Fibroblast of skin of right quadriceps (primary cell): ENCODE measurements around the gene CCDC185.
"Not testable (repeated sequence)": the region's sequence is repeated elsewhere in the genome, so short reads cannot be mapped to it uniquely, and the experiment has no call there.

ENCODE experiments used
- DNase-seq: peaks from one replicate; pipeline ENCODE4 v3.0.0-alpha.2; 2013

Gene CCDC185

DNA sequence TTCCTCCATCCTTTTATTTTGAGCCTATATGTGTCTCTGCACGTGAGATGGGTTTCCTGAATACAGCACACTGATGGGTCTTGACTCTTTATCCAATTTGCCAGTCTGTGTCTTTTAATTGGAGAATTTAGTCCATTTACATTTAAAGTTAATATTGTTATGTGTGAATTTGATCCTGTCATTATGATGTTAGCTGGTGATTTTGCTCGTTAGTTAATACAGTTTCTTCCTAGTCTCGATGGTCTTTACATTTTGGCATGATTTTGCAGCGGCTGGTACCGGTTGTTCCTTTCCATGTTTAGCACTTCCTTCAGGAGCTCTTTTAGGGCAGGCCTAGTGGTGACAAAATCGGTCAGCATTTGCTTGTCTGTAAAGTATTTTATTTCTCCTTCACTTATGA, 6.2 kb downstream of the CCDC185 start:
- DNase-seq = not testable (repeated sequence)

DNA sequence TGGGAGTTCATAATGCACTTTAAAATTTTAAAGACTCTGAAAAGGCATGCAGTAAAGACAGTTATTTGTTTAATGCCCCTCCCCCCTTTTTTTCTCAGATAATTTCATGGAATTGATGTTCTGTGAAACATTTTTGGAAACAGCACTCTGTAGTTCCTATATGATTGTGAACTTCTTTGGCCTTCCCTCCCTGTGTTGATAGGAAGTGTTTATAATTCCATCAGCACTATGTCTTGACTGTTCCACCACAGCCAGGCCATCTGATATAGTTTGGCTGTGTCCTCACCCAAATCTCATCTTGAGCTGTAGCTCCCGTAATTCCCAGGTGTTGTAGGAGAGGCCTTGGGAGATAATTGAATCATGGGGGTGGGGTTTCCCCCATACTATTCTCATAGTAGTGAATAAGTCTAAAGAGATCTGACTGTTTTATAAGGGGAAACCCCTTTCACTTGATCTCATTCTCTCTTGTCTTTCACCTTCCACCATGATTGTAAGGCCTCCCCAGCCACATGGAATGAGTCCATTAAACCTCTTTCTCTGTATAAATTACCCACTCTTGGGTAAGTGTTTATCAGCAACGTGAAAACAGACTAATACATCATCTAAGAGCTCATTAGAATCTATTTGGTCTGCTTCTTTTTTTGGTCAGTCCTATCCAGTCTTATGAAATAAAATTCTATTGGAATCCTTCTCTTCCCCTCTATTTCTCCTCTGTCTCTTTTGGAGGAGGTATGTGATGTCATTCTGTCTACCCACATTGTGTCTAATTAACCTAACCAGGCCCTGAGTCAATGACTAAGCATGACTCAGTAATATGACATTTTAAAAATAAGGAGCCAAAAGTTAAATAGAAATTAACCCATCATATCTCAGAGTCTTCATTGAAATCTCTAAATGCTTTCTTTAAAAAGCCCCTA, 8.9 kb downstream of the CCDC185 start:
- peak; percentile 83 for DNase-seq

DNA sequence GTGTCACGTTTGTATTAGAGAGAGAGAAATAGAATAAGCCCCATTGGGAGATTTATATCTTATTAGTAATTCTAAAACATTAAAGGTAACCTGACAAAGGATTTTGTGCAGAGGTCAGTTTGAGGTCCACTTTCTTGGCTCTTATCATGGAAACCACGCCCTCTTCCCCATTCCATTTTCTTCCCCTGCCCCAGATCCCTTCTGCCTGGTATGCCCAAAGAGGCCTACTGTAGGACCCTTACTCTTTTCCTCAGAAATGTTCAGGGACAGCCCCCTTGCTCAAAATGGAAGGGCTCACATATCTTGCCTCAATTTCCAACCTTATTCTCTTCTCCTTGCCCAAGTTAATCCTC, 9.6 kb downstream of the CCDC185 start:
- DNase-seq = no peak

DNA sequence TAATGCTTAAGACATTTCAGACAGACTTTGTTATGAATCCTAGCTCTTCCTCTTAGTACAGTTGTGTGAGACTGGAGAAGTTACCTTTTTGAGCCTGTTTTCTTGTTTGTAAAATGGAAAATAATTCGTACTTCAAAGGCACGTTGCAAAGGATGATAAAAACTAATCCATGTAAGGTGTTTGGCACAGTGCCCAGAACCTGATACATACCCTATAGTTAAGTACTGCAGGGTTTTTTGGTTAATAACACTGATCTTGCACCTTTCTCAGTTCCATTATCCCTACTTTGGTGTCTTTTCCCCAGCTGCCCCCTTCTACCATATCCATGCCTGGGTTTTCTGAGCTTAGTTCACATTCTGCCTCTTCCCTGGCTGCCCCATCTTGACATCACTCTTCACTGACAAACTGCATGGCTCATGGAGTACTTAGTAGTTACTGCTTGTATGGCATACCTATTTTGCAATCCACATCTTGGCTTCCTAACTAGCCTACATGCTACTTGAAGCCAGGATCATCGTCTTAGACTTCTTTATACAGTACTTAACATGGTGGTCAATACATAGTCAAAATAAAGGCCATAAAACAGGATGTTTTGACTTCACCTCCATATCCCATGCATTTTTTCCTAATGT, 10.1 kb downstream of the CCDC185 start:
- DNase-seq = peak; percentile 22

DNA sequence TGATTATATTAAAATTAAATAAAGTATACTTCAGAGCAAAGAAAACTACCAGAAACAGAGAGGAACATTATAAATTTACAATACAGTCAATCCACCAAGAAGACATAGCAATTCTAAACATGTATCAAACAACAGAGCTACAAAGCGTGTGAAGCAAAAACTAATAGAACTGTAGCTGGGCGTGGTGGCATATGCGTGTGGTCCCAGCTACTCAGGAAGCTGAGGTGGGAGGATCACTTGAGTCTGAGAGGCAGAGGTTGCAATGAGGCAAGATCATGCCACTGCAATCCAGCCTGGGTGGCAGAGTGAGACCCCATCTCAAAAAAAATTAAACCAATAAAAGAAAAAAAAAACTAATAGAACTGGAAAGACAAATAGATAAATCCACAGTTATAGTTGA, 12.3 kb downstream of the CCDC185 start:
- no peak for DNase-seq

GRCh38 chr1:223410036-223410435, 16.8 kb downstream of the CCDC185 start:
- DNase-seq = no peak

DNA sequence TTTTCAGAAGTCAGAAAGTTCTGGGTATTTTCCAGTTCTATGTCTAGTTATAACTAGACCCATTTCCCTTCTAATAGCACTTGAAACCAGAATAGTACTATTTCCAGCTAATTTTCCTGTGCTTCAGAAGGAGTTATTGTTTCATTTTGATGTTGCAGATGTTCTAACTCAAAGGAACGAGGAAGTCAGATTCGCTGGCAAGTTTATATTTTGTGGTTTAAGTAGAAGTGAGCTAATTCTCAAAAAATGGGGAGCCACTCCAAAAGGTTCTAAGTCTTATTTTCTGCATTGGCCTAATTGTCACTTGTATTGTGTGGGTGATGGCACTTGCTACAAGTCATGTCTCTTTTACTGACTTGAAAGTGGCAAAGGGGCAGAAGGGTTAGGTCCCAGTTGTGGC, 18.1 kb downstream of the CCDC185 start:
- DNase-seq = peak; percentile 69

DNA sequence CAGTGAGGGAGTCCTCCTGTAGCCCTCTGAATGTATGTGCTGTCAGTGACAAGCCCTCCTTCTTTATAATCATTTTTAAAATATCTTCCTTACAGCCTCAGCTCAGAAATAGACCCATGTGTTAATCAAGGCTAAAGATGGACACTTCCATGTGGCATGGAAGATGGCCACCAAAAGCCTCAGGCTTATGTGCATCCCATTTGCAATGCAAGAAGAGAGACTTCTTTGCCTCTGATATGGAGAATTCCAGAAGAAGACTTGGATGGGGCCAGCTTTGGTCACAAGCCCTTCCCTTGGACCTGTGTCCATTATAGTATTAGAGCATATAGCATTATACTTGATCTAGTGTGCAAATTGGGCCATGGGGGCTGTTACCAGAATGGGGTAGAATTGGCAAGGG, 18.5 kb downstream of the CCDC185 start:
- no peak for DNase-seq

DNA sequence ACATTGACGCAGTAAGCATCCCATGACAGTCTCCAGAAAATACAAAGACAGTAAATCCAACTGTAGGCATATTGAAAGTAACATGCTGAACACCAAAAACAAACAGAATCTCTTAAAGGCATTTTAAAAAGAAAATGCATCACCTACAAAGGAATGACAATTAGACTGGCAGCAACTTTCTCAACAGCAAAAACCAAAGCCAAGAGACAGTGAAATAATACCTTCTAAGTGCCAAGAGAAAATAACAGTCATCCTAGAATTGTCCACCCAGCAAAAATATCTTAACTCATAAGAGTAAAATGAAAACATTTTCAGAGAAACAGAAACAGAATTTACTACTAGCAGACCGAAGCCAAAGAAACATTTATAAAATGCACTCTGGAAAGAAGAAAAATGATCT, 20.0 kb downstream of the CCDC185 start:
- no peak for DNase-seq

GRCh38 chr1:223417444-223417843, 24.2 kb downstream of the CCDC185 start:
- DNase-seq = no peak

DNA sequence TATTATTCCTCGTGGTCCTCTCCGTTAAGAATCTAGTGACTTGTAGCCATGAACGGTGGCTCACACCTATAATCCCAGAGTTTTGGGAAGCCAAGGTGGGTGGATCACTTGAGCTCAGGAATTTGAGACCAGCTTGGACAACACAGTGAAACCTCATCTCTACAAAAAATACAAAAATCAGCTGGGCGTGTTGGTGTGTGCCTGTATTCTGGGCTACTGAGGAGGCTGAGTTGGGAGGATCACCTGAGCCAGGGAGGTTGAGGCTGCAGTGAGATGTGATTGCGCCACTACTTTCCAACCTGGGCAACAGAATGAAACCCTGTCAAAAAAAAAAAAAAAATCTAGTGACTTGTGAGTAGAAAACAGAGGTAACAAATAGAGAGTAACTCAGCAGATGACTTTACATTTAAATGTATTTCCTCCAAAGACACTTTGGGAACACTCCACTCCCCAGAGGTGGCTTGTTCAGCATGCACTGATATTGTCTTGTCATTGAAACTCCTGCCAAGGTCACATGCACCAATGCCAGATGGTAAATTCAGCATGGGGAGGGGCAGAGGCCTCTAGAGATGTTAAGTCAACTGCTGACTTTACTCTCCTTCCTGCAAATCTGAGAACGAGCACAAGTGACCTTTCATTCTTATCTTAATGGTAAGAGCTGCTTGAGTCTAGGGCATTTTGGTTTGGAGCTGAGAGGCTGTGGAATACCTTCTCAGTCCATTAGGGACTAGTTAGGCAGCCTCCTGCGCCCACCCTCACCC, 24.9 kb downstream of the CCDC185 start:
- no peak for DNase-seq

GRCh38 chr1:223419115-223419514, 25.9 kb downstream of the CCDC185 start:
- no peak for DNase-seq

GRCh38 chr1:223419561-223419960, 26.3 kb downstream of the CCDC185 start:
- no peak for DNase-seq

- no peak for DNase-seq
These were observed 27.8 kb downstream of the CCDC185 start for GRCh38 chr1:223421025-223421424.

GRCh38 chr1:223421676-223422075, 28.5 kb downstream of the CCDC185 start:
- no peak for DNase-seq

- DNase-seq = no peak
These were observed 29.7 kb downstream of the CCDC185 start for GRCh38 chr1:223422911-223423310.

- DNase-seq = peak; percentile 13
These were observed 30.5 kb downstream of the CCDC185 start for GRCh38 chr1:223423641-223424233.

DNA sequence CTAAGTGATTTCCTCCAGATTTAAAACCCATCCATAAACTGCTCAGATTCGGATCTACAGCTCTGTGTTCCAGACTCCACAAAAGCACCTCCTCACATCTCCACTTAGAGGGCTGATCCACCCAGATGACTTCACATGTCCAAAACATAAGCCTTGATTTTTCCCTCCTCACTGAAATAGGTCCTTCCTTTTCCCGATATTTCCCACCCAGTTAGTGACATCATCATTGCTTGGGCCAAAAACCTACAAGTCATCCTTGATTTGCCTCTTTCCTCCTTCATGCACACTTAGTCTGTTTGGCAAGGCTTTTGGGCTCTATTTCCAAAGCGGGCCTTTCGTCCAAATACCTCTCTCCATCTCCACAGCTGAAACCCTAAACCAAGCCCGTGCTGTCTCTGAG, 32.3 kb downstream of the CCDC185 start:
- peak; percentile 10 for DNase-seq

DNA sequence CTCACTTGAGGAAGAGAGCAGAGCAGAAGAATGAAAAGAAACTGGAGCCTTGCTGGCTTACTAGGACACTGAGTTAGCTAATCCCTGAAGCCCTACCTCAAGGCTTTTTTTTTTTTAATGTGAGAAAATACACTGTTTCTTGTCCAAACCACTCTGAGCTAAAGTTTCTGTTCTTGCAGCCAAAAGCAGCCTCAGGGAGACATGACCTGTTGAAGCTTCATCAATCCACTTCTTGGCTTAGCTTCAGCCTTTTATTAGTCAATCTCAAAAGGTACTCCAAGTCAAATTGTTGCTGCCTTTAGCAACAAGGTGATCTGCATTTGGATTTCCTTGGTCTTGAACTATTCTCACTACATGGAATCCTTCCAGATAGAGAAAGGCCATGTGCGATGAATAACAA, 33.7 kb downstream of the CCDC185 start:
- no peak for DNase-seq

- DNase-seq = peak; percentile 7
These were observed 36.1 kb downstream of the CCDC185 start for GRCh38 chr1:223429313-223429731.

- DNase-seq = no peak
These were observed 36.6 kb downstream of the CCDC185 start for GRCh38 chr1:223429821-223430220.

DNA sequence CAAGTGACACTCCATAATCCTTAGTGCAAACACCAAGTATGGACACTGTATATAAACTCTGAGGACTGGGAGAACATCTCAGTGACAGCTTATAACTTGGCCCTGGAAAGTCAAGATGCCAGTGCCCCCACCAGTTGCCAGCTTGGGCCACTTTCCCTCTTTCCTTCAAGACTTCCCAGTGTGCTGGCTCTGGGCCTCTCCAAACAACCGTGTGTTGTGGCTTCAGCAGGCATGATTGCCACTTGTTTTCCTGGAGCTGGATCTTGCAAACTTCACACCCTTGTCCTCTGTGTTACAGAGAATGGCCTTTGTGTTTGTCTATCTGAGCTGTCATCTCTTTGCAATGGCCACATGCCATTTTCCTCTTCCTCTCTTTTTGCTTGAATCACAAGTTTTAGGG, 37.0 kb downstream of the CCDC185 start:
- no peak for DNase-seq

DNA sequence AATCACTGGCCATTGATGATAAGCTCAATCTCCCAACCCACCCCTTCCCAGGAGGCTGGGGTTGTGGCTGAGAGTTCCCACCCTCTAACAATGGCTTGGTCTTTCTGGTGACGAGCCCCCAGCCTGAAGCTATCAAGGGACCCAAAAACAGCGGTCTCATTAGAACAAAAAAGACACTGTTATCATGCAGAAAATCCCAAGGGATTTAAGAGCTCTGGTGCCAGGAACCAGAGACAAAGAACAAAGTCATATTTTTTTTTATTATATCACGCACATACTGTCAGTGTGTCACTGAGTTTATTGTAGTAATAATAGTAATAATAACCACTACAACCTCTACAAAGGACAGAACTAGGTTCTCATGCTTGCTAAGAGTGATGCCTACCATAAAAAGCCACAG, 43.9 kb downstream of the CCDC185 start:
- no peak for DNase-seq
